MCF 10A (cell line): ENCODE results near the gene KRTAP13-1. TPM values are rescaled to one million over a fixed set of nuclear protein-coding genes. Genes with fewer than 3 reads are reported as not detected.

Experiments used
- BruUV-seq: library from RNA; stranded (reverse); fragments of 400-500 nt; replicated peaks from 2 replicates; lab custom pipeline; 2021; lab: Mats Ljungman, UMichigan
- CTCF ChIA-PET: fragments of 300-600 bp; sonication (Branson Sonifier 250); formaldehyde crosslinking; extraction: SDS; loops from one replicate; lab custom pipeline; 2021; ENCODE audit warnings: antibody characterized with exemption, inconsistent platforms; lab: Yijun Ruan, JAX
- POLR2A ChIA-PET: fragments of 300-600, 350-650 bp; sonication (Branson Sonifier 250); formaldehyde crosslinking; extraction: SDS; loops from one replicate; lab custom pipeline; 2020; ENCODE audit warnings: antibody characterized with exemption, inconsistent platforms; lab: Yijun Ruan, JAX
- DNase-seq: peaks from one replicate; pipeline ENCODE4 v3.0.0-alpha.2; 2018; ENCODE audit not compliant: unreplicated experiment
- H3K27ac Mint-ChIP-seq: one replicate; pipeline ENCODE4 v1.8.0; 2022; ENCODE audit warnings: mild to moderate bottlenecking, low read depth, mixed read lengths; ENCODE audit not compliant: unreplicated experiment
- H3K27me3 Mint-ChIP-seq: one replicate; pipeline ENCODE4 v1.8.0; 2022; ENCODE audit warnings: mixed read lengths; ENCODE audit not compliant: insufficient read depth, unreplicated experiment
- H3K36me3 Mint-ChIP-seq: one replicate; pipeline ENCODE4 v1.8.0; 2022; ENCODE audit warnings: mild to moderate bottlenecking, moderate library complexity, mixed read lengths; ENCODE audit not compliant: insufficient read depth, unreplicated experiment
- H3K4me1 Mint-ChIP-seq: one replicate; pipeline ENCODE4 v1.8.0; 2022; ENCODE audit warnings: mixed read lengths; ENCODE audit not compliant: insufficient read depth, unreplicated experiment
- H3K4me3 Mint-ChIP-seq: one replicate; pipeline ENCODE4 v1.8.0; 2022; ENCODE audit warnings: mild to moderate bottlenecking, moderate library complexity, mixed read lengths; ENCODE audit not compliant: unreplicated experiment
- H3K9me3 Mint-ChIP-seq: one replicate; pipeline ENCODE4 v1.8.0; 2022; ENCODE audit warnings: mixed read lengths; ENCODE audit not compliant: unreplicated experiment
- CTCF ChIP-seq: fragments of 200-600 bp; IDR thresholded peaks from one replicate; pipeline ENCODE4 v1.8.0; 2022; ENCODE audit warnings: antibody characterized with exemption, mild to moderate bottlenecking; ENCODE audit not compliant: unreplicated experiment
- intact Hi-C: fragments of 100-400 bp; cut with micrococcal nuclease; formaldehyde crosslinking; loops from 2 replicates; pipeline ENCODE4 v1.14.1; 2022
- total RNA-seq: library from RNA; stranded (reverse); gene quantifications from 2 replicates; pipeline ENCODE4 v1.2.3, GENCODE V29; 2022

Gene KRTAP13-1
- total RNA-seq, 1 experiment from 2014 or later = not detected

GRCh38 chr21:30354308-30355005 is 41.4 kb upstream of the KRTAP13-1 start:
- no peak for DNase-seq
- Mint-ChIP-seq H3K4me3 (no peak overlapping the region), H3K9me3 (no peaks in the 10 kb centered on the region), H3K27ac (no peak overlapping the region), H3K4me1 (no peaks in the 10 kb centered on the region), H3K27me3 (peaks cover 50% of the 10 kb centered on the region), H3K36me3 (no peaks in the 10 kb centered on the region)
- no TSS peak for BruUV-seq
- intact Hi-C loops = no loop called here
- TF ChIP-seq CTCF = no peak
- CTCF ChIA-PET = no interaction called here
- POLR2A ChIA-PET = interaction anchor here (0.6 kb wide), 1 partner anchor 86 kb away, joined by 3 read pairs; no protein-coding TSS in a partner anchor

- no TSS peak for BruUV-seq
- H3K9me3 Mint-ChIP-seq = no peaks in the 10 kb centered on the region
- no peak overlapping the region for H3K27ac Mint-ChIP-seq
- ChIA-PET CTCF (interaction anchor here (0.7 kb wide), 1 partner anchor 130 kb away, joined by 3 read pairs; no protein-coding TSS in a partner anchor), POLR2A (no interaction called here)
- no peaks in the 10 kb centered on the region for H3K36me3 Mint-ChIP-seq
- intact Hi-C loops = no loop called here
- H3K4me1 Mint-ChIP-seq = no peaks in the 10 kb centered on the region
- no peak for DNase-seq
- no peak for TF ChIP-seq CTCF
- no peak overlapping the region for H3K4me3 Mint-ChIP-seq
- H3K27me3 Mint-ChIP-seq = peaks cover 61% of the 10 kb centered on the region
Observed at GRCh38 chr21:30355906-30356305, 39.9 kb upstream of the KRTAP13-1 start.

GRCh38 chr21:30372139-30372770 is 23.6 kb upstream of the KRTAP13-1 start, which contains the start of gene KRTAP13-2:
Gene KRTAP13-2, minus strand, starts transcription at chr21:30372271. Its CDS starts 58 bp downstream, at chr21:30372213.
- Mint-ChIP-seq H3K36me3 (no peaks in the 10 kb centered on the region), H3K9me3 (no peaks in the 10 kb centered on the region), H3K4me1 (no peaks in the 10 kb centered on the region), H3K27me3 (peaks cover 26% of the 10 kb centered on the region), H3K4me3 (no peak within 1 kb of the TSS), H3K27ac (no peak within 1 kb of the TSS)
- ChIA-PET POLR2A (no interaction called here), CTCF (no interaction called here)
- no peak for DNase-seq
- intact Hi-C loops = no loop called here
- no TSS peak for BruUV-seq
- TF ChIP-seq CTCF = no peak

GRCh38 chr21:30382201-30382600 is 13.6 kb upstream of the KRTAP13-1 start:
- intact Hi-C loops = no loop called here
- no peaks in the 10 kb centered on the region for H3K36me3 Mint-ChIP-seq
- peaks cover 6% of the 10 kb centered on the region for H3K9me3 Mint-ChIP-seq
- H3K4me1 Mint-ChIP-seq = peaks cover 9% of the 10 kb centered on the region
- no peak for DNase-seq
- ChIA-PET CTCF (no interaction called here), POLR2A (no interaction called here)
- peaks cover 42% of the 10 kb centered on the region for H3K27me3 Mint-ChIP-seq
- no TSS peak for BruUV-seq
- H3K27ac Mint-ChIP-seq = no peak overlapping the region
- no peak for TF ChIP-seq CTCF
- no peak overlapping the region for H3K4me3 Mint-ChIP-seq
